Gastroesophageal sphincter (tissue), 3 donors: ENCODE measurements around the gene STARD13.

Source experiments
- EP300 ChIP-seq: sonication (generic); formaldehyde crosslinking; IDR thresholded peaks from one replicate; pipeline ENCODE4 v1.6.1; 2017; ENCODE audit warnings: antibody characterized with exemption, mild to moderate bottlenecking
- POLR2A ChIP-seq, 2 donors: fragments of 450-650 bp; IDR thresholded peaks; one replicate each; pipeline ENCODE4 v1.6.1; 2017; ENCODE audit warnings: antibody characterized with exemption in 2 of 2, mild to moderate bottlenecking in 2 of 2, moderate library complexity in 1 of 2
- POLR2AphosphoS5 ChIP-seq: sonication (generic); formaldehyde crosslinking; IDR thresholded peaks from one replicate; pipeline ENCODE4 v1.6.1; 2017; ENCODE audit warnings: antibody characterized with exemption
- TF ChIP-seq, protein P1 (sequence below), 4 experiments: fragments of 200-600 bp in 2 of 4; fragments of 450-650 bp in 2 of 4; sonication (generic) in 1 of 4; IDR thresholded peaks; one replicate each; pipeline ENCODE4 v1.5.1; 2017 to 2019; ENCODE audit warnings: antibody characterized with exemption in 4 of 4, mild to moderate bottlenecking in 2 of 4, moderate library complexity in 2 of 4

GRCh38 chr13:33206945-33207614 lies 78.5 kb downstream of the STARD13 start:
- TF ChIP-seq, protein P1, sequence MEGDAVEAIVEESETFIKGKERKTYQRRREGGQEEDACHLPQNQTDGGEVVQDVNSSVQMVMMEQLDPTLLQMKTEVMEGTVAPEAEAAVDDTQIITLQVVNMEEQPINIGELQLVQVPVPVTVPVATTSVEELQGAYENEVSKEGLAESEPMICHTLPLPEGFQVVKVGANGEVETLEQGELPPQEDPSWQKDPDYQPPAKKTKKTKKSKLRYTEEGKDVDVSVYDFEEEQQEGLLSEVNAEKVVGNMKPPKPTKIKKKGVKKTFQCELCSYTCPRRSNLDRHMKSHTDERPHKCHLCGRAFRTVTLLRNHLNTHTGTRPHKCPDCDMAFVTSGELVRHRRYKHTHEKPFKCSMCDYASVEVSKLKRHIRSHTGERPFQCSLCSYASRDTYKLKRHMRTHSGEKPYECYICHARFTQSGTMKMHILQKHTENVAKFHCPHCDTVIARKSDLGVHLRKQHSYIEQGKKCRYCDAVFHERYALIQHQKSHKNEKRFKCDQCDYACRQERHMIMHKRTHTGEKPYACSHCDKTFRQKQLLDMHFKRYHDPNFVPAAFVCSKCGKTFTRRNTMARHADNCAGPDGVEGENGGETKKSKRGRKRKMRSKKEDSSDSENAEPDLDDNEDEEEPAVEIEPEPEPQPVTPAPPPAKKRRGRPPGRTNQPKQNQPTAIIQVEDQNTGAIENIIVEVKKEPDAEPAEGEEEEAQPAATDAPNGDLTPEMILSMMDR (IDR thresholded peaks at IDR 0.05) = no peak
- TF ChIP-seq EP300 = no peak
- TF ChIP-seq POLR2A (IDR thresholded peaks at IDR 0.05) = no peak
- TF ChIP-seq POLR2AphosphoS5 = no peak
